NT2/D1 (cell line): ENCODE measurements around the gene EPHB2.

ENCODE experiments used
- YY1 ChIP-seq: IDR thresholded peaks from 2 replicates; pipeline ENCODE4 v1.6.1; 2011; ENCODE audit not compliant: insufficient read length, insufficient read depth
- ZNF274 ChIP-seq: IDR thresholded peaks from 2 replicates; pipeline ENCODE4 v1.6.1; 2011; ENCODE audit warnings: mild to moderate bottlenecking, low read depth, low read length

- TF ChIP-seq YY1 = no peak
- TF ChIP-seq ZNF274 = no peak
Observed at GRCh38 chr1:22863766-22864165, 153.1 kb downstream of the EPHB2 start.
